ENCODE data around the gene BORCS6.

The BORCS6 gene

GRCh38 chr17:8142887-8143580 lies 46.9 kb downstream of the BORCS6 start:
- no peaks in the 10 kb centered on the region for H3K27me3 ChIP-seq (replicated peaks)
- H3K27ac ChIP-seq = no peak overlapping the region
- no peak overlapping the region for H3K4me3 ChIP-seq (ENCODE audit: low read depth, low read length)
- no peak for DNase-seq
- peaks cover 71% of the 10 kb centered on the region for H3K36me3 ChIP-seq (replicated peaks)
- in situ Hi-C loops (cut with HindIII; ENCODE audit: low pct_ligation_motif_present, low sequenced_read_pairs) = no loop called here
- TF ChIP-seq CTCF (IDR thresholded peaks at IDR 0.05; ENCODE audit: low read depth, low read length, missing control alignments) = no peak

GRCh38 chr17:8142158-8142886 lies 47.7 kb downstream of the BORCS6 start:
- TF ChIP-seq CTCF (IDR thresholded peaks at IDR 0.05; ENCODE audit: low read depth, low read length, missing control alignments) = no peak
- in situ Hi-C loops (cut with HindIII; ENCODE audit: low pct_ligation_motif_present, low sequenced_read_pairs) = no loop called here

GRCh38 chr17:8141741-8142140 lies 48.2 kb downstream of the BORCS6 start:
- peaks cover 58% of the 10 kb centered on the region for H3K36me3 ChIP-seq (replicated peaks)

More at GRCh38 chr17:8142158-8142886, 47.7 kb downstream of the BORCS6 start:
- Histone ChIP-seq H3K36me3 (replicated peaks) (peaks cover 64% of the 10 kb centered on the region), H3K4me3 (ENCODE audit: low read depth, low read length) (no peak overlapping the region), H3K27ac (no peak overlapping the region), H3K27me3 (replicated peaks) (no peaks in the 10 kb centered on the region)
- DNase-seq = no peak

GRCh38 chr17:8141045-8141444 lies 48.9 kb downstream of the BORCS6 start:
- Histone ChIP-seq H3K36me3 (replicated peaks) (peaks cover 51% of the 10 kb centered on the region), H3K27ac (no peak overlapping the region), H3K4me3 (ENCODE audit: low read depth, low read length) (no peak overlapping the region), H3K27me3 (replicated peaks) (no peaks in the 10 kb centered on the region)
- in situ Hi-C loops (cut with HindIII; ENCODE audit: low pct_ligation_motif_present, low sequenced_read_pairs) = no loop called here
- TF ChIP-seq CTCF (IDR thresholded peaks at IDR 0.05; ENCODE audit: low read depth, low read length, missing control alignments) = no peak
- DNase-seq = no peak

More at GRCh38 chr17:8141741-8142140, 48.2 kb downstream of the BORCS6 start:
- no peak overlapping the region for H3K27ac ChIP-seq
- TF ChIP-seq CTCF (IDR thresholded peaks at IDR 0.05; ENCODE audit: low read depth, low read length, missing control alignments) = no peak
- DNase-seq = no peak
- H3K4me3 ChIP-seq (ENCODE audit: low read depth, low read length) = no peak overlapping the region
- H3K27me3 ChIP-seq (replicated peaks) = no peaks in the 10 kb centered on the region
- in situ Hi-C loops (cut with HindIII; ENCODE audit: low pct_ligation_motif_present, low sequenced_read_pairs) = no loop called here

GRCh38 chr17:8140065-8141029 lies 49.6 kb downstream of the BORCS6 start:
- Histone ChIP-seq H3K36me3 (replicated peaks) (peaks cover 46% of the 10 kb centered on the region), H3K27ac (no peak overlapping the region), H3K27me3 (replicated peaks) (no peaks in the 10 kb centered on the region), H3K4me3 (ENCODE audit: low read depth, low read length) (no peak overlapping the region)
- no peak for TF ChIP-seq CTCF (IDR thresholded peaks at IDR 0.05; ENCODE audit: low read depth, low read length, missing control alignments)
- in situ Hi-C loops (cut with HindIII; ENCODE audit: low pct_ligation_motif_present, low sequenced_read_pairs) = no loop called here
- DNase-seq = no peak

All from brain microvascular endothelial cell (primary cell).